ENCODE measurements around the gene OR11A1.
"Not testable (repeated sequence)": the region's sequence is repeated elsewhere in the genome, so short reads cannot be mapped to it uniquely, and the experiment has no call there.

The OR11A1 gene

DNA sequence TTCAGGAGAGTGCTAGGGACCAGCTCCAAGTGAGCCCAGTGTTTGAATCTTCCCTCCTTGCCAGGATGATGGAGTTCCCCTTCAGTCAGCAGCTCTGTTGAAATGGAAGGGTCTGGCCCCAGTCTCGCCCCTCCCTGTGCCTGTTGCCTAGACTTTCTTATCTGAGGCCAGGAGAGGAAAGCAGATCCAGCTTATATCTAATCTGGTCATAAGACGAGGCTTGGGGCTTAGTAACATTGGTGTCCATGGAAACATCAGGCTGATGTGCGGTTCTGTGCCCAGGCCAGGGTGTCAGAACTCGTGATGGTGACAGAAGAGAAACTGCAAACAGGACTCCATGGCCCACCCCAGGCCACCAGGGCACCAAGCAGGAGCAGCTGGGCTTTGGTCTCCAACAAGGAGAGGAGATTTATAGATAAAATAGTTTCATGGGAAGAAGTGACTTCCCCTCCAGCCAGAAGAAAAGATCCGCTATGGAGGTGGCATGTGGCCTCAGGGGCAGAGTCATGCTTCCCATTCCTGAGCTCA lies 21.1 kb upstream of the OR11A1 start:
- no peak for DNase-seq

DNA sequence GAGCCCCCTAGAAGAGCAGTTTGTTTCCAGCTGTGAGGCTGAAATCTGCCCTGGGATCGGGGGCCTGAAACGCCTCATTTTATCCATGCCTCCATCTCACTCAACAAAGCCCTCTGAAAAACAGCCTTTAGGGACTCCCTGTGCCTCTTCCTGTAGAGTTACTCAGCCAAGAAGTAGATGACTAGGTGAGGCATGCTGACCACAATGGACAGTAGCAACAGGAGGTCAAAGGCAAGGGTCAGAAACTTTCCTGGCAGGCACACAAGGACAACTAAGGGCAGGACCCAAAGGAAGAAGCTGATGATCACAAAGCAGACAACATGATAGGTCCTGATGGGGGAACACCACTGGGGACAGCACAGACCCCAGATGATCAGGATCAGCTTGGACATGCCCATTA lies 18.1 kb upstream of the OR11A1 start:
- peak; percentile 31 for DNase-seq

GRCh38 chr6:29466241-29466640 lies 9.4 kb upstream of the OR11A1 start:
- DNase-seq: no peak

GRCh38 chr6:29465801-29466200 lies 8.9 kb upstream of the OR11A1 start:
- no peak for DNase-seq

- no peak for DNase-seq
Measured at GRCh38 chr6:29465279-29465678, 8.4 kb upstream of the OR11A1 start.

GRCh38 chr6:29462022-29462421 lies 5.2 kb upstream of the OR11A1 start:
- no peak for DNase-seq

- DNase-seq: no peak
Measured at GRCh38 chr6:29461021-29461814, 4.3 kb upstream of the OR11A1 start.

DNA sequence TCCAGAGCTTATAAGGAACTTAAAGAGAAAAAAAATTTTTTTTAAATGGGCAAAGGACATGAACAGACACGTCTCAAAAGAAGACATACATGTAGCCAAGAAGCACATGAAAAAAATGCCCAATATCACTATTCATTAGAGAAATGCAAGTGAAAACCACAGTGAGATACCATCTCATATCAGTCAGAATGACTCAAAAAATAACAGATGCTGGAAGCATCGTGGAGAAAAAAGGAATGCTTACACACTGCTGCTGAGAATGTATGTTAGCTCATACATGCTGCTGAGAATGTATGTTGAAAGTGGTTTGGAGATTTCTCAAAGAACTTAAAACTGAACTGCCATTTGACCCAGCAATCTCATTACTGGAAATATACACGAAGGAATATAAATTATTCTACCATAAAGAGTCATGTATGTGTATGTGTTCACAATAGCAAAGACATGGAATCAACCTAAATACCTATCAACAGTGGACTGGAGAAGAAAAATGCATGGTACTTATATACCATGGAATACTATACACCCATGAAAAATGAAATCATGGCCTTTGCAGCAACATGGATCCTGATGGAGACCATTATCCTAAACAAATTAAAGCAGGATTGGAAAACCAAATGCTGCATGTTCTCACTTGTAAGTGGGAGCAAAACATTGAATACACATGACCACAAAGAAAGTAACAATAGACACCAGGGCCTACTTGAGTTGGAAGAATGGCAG lies 5.2 kb downstream of the OR11A1 start:
- DNase-seq: peak; percentile 91

GRCh38 chr6:29447670-29448069 lies 9.2 kb downstream of the OR11A1 start:
- peak; percentile 91 for DNase-seq

GRCh38 chr6:29444031-29444430 lies 12.8 kb downstream of the OR11A1 start:
- DNase-seq: not testable (repeated sequence)

DNA sequence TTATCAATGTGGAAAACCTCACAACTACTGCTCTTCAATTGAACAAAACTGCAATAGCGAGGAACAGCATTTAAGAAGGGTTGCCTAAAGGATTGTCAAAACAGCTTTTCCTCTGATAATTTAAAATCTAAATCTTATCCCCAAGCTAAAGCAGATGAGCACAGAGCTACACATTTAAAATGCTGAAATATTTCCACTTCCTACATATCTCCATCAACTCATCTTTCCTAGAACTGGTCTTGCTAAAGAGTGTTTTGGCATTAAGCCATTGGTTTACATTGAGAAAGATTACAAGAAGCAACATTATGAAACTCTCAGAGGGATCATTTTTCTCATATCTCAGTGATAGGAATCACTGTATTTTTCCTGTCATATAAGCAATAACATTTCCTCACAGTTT lies 14.2 kb downstream of the OR11A1 start:
- DNase-seq: no peak

DNA sequence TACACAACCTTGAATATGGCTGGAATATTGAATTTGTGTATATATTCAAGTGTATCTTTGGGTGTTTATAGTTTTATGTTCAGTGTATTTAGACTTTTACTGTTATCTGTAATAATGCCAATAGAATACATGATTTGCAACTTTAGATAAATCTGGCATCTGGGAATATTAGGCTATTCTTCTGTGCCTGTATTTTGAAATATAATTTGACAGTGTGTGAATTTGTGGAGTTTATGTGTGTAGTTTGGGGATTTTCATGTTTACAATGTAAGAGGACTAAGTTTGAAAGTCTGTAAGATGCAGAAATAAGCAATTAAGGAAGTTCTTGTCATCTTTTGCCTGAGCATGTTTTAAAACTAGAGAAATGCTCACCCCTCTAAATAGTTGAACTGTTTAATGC lies 17.9 kb downstream of the OR11A1 start, which contains the start of gene OR10C1:
Gene OR10C1 (plus strand): TSS at position 301 of the 400 bp plus-strand sequence. CDS start 710 bp downstream, outside the sequence.
- no peak for DNase-seq

- DNase-seq: not testable (repeated sequence)
Measured at GRCh38 chr6:29436730-29437129, 20.1 kb downstream of the OR11A1 start.

DNA sequence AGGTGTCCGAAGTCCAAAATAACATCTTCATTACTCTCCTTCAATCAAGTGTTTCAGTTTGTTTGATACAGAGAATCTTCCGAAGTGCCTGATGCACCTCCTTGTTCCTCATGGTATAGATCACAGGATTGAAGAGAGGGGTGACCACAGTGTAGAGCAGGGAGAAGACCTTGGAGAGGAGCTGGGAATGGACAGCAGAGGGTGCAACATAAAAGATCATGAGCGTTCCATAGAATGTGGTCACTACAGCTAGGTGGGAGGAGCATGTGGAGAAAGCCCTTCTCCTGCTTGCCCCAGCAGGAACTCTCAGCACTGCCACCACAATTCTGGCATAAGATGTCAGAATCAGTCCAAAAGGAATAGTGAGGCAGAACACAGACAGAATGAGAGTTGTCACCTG lies 30.2 kb downstream of the OR11A1 start:
- DNase-seq: peak; percentile 38

- DNase-seq: no peak
Measured at GRCh38 chr6:29425075-29425474, 31.8 kb downstream of the OR11A1 start.

DNA sequence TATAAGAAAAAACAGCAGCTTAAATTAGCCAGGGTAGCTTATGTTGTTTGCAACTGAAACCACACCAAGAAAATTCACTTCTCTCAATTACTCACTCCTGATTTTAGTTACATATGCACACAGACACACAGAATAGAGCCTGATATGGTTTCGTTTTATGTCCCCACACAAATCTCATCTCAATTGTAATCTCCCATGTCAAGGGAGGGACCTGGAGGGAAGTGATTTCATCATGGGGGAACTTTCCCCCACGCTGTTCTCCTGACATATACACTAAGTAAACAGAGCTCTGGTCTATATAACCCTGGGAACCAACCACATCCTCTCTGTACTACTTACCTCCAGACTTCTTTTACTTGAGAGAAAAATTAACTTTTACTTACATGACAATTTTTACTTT lies 32.3 kb downstream of the OR11A1 start:
- peak; percentile 26 for DNase-seq

DNA sequence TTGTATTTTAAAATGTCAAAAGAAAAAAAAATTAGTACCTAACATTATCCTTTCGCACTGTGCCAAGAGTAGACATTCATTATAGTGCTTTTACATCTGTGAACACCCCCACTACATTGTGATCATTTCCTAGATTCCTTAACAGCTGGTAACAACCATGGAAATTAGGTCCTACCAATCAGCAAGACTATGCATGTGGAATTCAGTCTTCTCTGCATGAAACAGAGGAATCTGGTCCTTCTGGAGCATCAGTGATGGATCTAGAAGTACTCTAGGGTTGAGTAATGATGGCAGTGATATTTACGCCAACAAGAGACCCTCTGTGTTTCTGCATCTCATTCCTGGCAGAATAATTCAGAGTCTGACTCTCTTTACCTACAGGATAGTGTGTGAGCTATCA lies 32.7 kb downstream of the OR11A1 start:
- peak; percentile 13 for DNase-seq

DNA sequence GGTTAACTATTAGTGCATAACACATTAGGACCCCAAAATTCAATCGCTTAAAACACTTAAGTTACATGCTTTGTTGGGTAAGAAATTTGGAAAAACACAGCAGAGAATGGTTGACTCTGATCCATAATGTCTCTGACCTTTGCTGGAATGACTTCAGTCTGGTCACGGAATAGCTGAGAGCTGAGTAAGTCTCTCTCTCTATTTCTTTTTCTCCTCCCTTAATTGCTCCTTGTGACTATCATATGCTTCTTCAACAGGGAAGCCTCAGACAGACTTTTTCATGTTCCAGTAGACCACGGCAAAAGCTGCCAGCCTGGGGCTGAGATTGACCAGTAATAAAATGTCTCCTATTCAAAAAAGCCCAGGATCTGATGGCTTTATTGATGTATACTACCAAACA lies 37.4 kb downstream of the OR11A1 start:
- peak; percentile 72 for DNase-seq

DNA sequence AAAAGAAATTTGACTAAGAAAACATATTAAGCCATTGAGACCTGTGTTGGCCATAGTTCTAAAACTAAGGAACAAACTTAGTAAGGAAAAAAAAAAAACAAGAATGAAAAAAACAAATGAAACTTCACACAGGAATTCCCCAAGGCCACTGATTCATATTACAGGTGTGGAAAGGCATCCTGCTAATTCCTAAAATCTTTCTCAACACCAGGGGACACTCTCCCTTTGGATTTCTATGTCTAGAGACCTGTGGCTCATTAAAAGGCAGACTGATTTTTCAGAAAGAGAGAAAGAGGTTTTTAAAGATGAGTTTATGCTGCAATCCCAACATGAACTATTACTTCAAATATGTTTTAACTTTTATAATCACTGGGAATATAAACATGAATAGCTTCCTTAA lies 42.3 kb downstream of the OR11A1 start, which contains the start of gene OR12D1:
Gene OR12D1 (plus strand): TSS at position 341 of the 400 bp plus-strand sequence.
- DNase-seq: peak; percentile 21

GRCh38 chr6:29403801-29404200 lies 53.1 kb downstream of the OR11A1 start:
- no peak for DNase-seq

DNA sequence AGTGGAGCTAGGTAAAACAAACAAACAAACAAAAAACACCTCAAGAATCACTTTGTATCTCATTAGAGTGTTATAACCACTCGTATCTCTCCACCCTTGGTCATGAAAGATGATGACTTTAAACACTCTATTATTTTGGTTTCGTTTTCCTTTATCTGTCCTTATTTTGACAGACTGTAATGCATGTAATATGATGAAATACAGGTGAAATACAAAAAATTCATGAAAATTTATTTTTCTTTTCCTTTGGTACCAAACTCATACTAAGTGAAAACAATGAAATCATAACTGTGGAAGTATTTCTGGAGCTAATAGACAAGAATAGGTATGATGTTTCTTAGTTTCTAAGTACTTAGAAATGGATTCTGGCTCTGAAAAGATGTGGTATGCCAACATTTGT lies 57.3 kb downstream of the OR11A1 start:
- no peak for DNase-seq

DNA sequence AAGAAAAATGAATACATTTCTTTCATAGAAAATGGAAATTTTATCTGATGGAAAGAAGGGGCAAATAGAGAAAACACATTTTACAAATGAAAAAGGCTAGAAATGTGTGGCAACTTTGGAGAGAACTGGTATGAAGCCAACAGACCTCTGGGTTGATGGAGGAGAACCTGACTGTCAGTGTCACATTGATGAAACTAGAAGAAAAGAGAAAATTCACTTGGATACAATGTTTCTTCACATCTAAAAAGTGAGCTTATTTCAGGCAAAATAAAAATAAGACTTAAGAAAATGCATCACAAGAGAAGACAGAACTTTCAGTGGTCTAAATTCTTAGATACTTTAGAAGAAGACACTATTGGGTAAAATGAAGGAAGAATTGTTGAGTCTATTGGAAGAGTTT lies 61.5 kb downstream of the OR11A1 start, which contains the start of gene OR12D2:
Gene OR12D2 (plus strand): TSS at position 301 of the 400 bp plus-strand sequence. CDS start 1,069 bp downstream, outside the sequence.
- DNase-seq: no peak

DNA sequence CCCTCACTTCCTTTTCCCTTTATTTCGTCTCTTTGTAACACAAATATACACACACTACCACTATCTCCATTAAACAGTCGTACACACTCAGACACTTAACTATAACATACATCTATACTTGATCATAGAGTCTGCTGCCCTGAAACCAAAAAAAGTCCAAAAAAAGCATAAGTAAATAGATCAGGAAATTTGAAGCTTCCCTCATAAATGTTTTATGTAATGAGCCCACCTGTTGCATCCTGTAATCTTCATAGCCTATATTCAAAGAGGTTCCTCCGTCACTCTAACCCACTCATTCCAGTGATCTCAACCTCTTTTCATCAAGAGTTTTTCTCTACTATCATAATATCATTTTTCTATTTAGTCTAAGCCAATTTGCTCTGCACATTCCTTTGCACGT lies 68.3 kb downstream of the OR11A1 start:
- DNase-seq: no peak

DNA sequence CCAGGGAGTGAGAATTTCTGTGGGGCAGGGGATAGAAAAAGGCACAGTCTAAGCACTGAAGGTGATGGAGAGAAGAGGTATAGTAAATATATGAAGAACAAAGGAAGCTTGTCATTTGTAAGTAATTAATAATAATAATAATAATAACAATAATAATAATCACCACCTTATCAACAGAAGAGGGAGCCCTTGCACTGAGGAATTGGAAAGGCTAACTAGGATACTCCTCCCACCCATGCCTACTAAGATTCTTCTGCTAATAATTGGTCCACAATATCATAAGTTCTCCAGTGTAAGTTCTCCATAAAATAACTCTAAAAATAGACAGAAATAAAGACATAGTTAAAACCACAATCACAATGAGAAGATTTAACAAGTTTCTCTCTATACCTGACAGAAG lies 80.9 kb downstream of the OR11A1 start:
- DNase-seq: peak; percentile 38

Measured in EL (cell line).